CD14-positive monocyte (primary cell): Measurements from ENCODE around the gene STK11. TPM values are rescaled to one million over a fixed set of nuclear protein-coding genes. Genes with fewer than 3 reads are reported as not detected.

ENCODE experiments used
- DNase-seq, 3 donors: peaks; one replicate each; pipeline ENCODE4 v3.0.0-alpha.2; 2011 to 2022
- H2AFZ ChIP-seq: 2 replicates; pipeline ENCODE4 v1.6.0; 2012; ENCODE audit warnings: mild to moderate bottlenecking, low read depth, low read length, inconsistent platforms; ENCODE audit not compliant: insufficient read depth, poor library complexity, severe bottlenecking
- H3K27ac ChIP-seq, 2 donors: 1 replicate in 1 of 2; 2 replicates in 1 of 2; pipeline ENCODE4 v1.5.1; 2012 to 2013; ENCODE audit warnings: low read length in 2 of 2, control low read depth in 1 of 2, inconsistent platforms in 1 of 2, low read depth in 1 of 2, mild to moderate bottlenecking in 1 of 2
- H3K27me3 ChIP-seq, 2 donors: one replicate each; pipeline versions ENCODE4 v1.6.0 to v1.6.1; 2011 to 2013; ENCODE audit warnings: low read length in 2 of 2; ENCODE audit not compliant: control insufficient read depth in 2 of 2, insufficient read depth in 2 of 2
- H3K36me3 ChIP-seq, 2 donors: replicated peaks in 1 of 2; 1 replicate in 1 of 2; 2 replicates in 1 of 2; pipeline versions ENCODE4 v1.5.1 to v1.6.1; 2012 to 2013; ENCODE audit warnings: low read length in 2 of 2, control low read depth in 1 of 2, inconsistent platforms in 1 of 2, mild to moderate bottlenecking in 1 of 2; ENCODE audit not compliant: insufficient read depth in 2 of 2, control insufficient read depth in 1 of 2
- H3K4me1 ChIP-seq, 2 donors: 1 replicate in 1 of 2; 2 replicates in 1 of 2; pipeline versions ENCODE4 v1.5.1 to v1.6.1; 2012 to 2013; ENCODE audit warnings: low read length in 2 of 2, control low read depth in 1 of 2, inconsistent platforms in 1 of 2, mild to moderate bottlenecking in 1 of 2, moderate library complexity in 1 of 2; ENCODE audit not compliant: insufficient read depth in 2 of 2, control insufficient read depth in 1 of 2
- H3K4me2 ChIP-seq: replicated peaks from 2 replicates; pipeline ENCODE3; 2012; ENCODE audit warnings: low read length, moderate library complexity, mild to moderate bottlenecking; ENCODE audit not compliant: poor library complexity, severe bottlenecking; ENCODE audit errors: extremely low read depth
- H3K4me3 ChIP-seq, 3 experiments: fragments of 200-600 bp in 1 of 3; sonication (generic) in 1 of 3; replicated peaks in 1 of 3; 1 replicate in 2 of 3; 2 replicates in 1 of 3; pipeline ENCODE4 v1.5.1; 2011 to 2013; ENCODE audit warnings: low read length in 3 of 3, mild to moderate bottlenecking in 3 of 3, control low read depth in 2 of 3, low read depth in 2 of 3, inconsistent platforms in 1 of 3, moderate library complexity in 1 of 3
- H3K79me2 ChIP-seq: 2 replicates; pipeline ENCODE4 v1.6.0; 2012; ENCODE audit warnings: mild to moderate bottlenecking, control low read depth, inconsistent platforms, low read length, moderate library complexity; ENCODE audit not compliant: insufficient read depth
- H3K9ac ChIP-seq: 2 replicates; pipeline ENCODE4 v1.6.0; 2017; ENCODE audit warnings: low read length, mild to moderate bottlenecking; ENCODE audit not compliant: insufficient read depth, poor library complexity, severe bottlenecking
- H3K9me3 ChIP-seq, 2 donors: replicated peaks in 1 of 2; 1 replicate in 1 of 2; 2 replicates in 1 of 2; pipeline versions ENCODE4 v1.5.1 to v1.6.1; 2012 to 2013; ENCODE audit warnings: low read length in 2 of 2, control low read depth in 1 of 2; ENCODE audit not compliant: control insufficient read depth in 1 of 2, insufficient read depth in 1 of 2
- H4K20me1 ChIP-seq: 2 replicates; pipeline ENCODE4 v1.6.0; 2012; ENCODE audit warnings: mild to moderate bottlenecking, low read length, control low read depth, moderate library complexity; ENCODE audit not compliant: insufficient read depth
- H3K27ac Mint-ChIP-seq, 7 donors: one replicate each; pipeline ENCODE4 v1.8.0; 2020; ENCODE audit warnings: mild to moderate bottlenecking in 7 of 7, mixed read lengths in 7 of 7, moderate library complexity in 6 of 7, inconsistent platforms in 2 of 7
- H3K27me3 Mint-ChIP-seq, 3 donors: one replicate each; pipeline ENCODE4 v1.8.0; 2021 to 2022; ENCODE audit warnings: low read depth in 3 of 3, mild to moderate bottlenecking in 3 of 3, mixed read lengths in 3 of 3, moderate library complexity in 3 of 3, inconsistent platforms in 1 of 3
- H3K36me3 Mint-ChIP-seq, 2 donors: one replicate each; pipeline ENCODE4 v1.8.0; 2020; ENCODE audit warnings: mixed read lengths in 2 of 2, inconsistent platforms in 1 of 2, mild to moderate bottlenecking in 1 of 2
- H3K4me1 Mint-ChIP-seq: one replicate; pipeline ENCODE4 v1.8.0; 2020; ENCODE audit warnings: mild to moderate bottlenecking, mixed read lengths
- H3K4me3 Mint-ChIP-seq, 2 donors: one replicate each; pipeline ENCODE4 v1.8.0; 2020; ENCODE audit warnings: mild to moderate bottlenecking in 2 of 2, mixed read lengths in 2 of 2, moderate library complexity in 1 of 2
- H3K9me3 Mint-ChIP-seq, 7 donors: one replicate each; pipeline ENCODE4 v1.8.0; 2020 to 2022; ENCODE audit warnings: mixed read lengths in 7 of 7, mild to moderate bottlenecking in 6 of 7, moderate library complexity in 6 of 7, inconsistent platforms in 2 of 7
- WGBS: methylation state at CpG from one replicate; pipeline ENCODE4 v1.1.5; 2013; ENCODE audit warnings: missing lambda C conversion rate; ENCODE audit not compliant: insufficient coverage; 5-methylcytosine and 5-hydroxymethylcytosine counted together
- intact Hi-C, 2 donors: fragments of 100-400 bp; cut with micrococcal nuclease; formaldehyde crosslinking; loops; one replicate each; pipeline versions ENCODE4 v1.15.0 to v1.15.1; 2023
- polyA plus RNA-seq, 3 donors: library from polyadenylated mRNA; depleted of rRNA in 1 of 3; unstranded in 2 of 3; stranded (reverse) in 1 of 3; fragments of 300-500 nt in 2 of 3; fragments of >200 nt in 1 of 3; fragmentation: Illumina TruSeq in 2 of 3; gene quantifications; 1 replicate in 2 of 3; 2 replicates in 1 of 3; pipeline ENCODE4 v1.2.3, GENCODE V29; 2012 to 2021
- TF ChIP-seq, protein P1 (sequence below): fragments of 200-600 bp; IDR thresholded peaks from one replicate; pipeline ENCODE4 v1.8.0; 2022; ENCODE audit warnings: antibody characterized with exemption, mild to moderate bottlenecking

STK11 gene
- polyA plus RNA-seq, 3 donors, result 6.2 to 72.1 (median 15.4) TPM

DNA sequence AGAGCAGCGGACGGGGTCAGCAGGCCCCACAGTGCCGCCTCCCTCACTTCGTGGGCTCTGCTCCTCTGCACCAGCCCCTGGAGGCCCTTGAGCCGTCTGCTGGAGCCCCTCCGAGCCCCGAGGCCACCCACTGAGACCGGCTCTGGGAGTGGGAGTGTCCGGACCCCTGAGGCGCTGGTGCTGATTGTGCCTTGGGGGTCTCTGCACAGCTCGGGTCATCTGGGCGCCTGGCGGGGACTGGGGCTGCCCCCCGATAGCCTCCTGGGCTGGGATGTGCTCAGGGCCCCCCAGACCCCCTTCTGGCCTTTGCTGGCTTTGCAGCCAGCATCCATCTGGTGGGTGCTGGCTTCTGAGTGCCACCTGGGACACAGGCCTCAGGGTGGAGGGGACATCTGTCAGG lies 16.8 kb downstream of the STK11 start:
- intact Hi-C loops, result no loop called here
- H3K4me3 ChIP-seq, result no peak overlapping the region
- H3K4me2 ChIP-seq, result no peak overlapping the region
- no peaks in the 10 kb centered on the region for H3K9me3 ChIP-seq
- H3K27ac Mint-ChIP-seq, result peak overlapping the region in 2 of 7 donors; percentile 33 to 76
- H3K27me3 Mint-ChIP-seq, result peaks cover 0 to 2% (median 0%) of the 10 kb centered on the region in 3 donors
- peaks cover 53 to 73% of the 10 kb centered on the region in 2 donors for H3K36me3 ChIP-seq
- H2AFZ ChIP-seq, result no peak overlapping the region
- H3K27ac ChIP-seq, result no peak overlapping the region
- peaks cover 87% of the 10 kb centered on the region for H4K20me1 ChIP-seq
- no peaks in the 10 kb centered on the region for H3K4me1 ChIP-seq
- H3K36me3 Mint-ChIP-seq, result peaks cover 16 to 43% of the 10 kb centered on the region in 2 donors
- TF ChIP-seq, protein P1, sequence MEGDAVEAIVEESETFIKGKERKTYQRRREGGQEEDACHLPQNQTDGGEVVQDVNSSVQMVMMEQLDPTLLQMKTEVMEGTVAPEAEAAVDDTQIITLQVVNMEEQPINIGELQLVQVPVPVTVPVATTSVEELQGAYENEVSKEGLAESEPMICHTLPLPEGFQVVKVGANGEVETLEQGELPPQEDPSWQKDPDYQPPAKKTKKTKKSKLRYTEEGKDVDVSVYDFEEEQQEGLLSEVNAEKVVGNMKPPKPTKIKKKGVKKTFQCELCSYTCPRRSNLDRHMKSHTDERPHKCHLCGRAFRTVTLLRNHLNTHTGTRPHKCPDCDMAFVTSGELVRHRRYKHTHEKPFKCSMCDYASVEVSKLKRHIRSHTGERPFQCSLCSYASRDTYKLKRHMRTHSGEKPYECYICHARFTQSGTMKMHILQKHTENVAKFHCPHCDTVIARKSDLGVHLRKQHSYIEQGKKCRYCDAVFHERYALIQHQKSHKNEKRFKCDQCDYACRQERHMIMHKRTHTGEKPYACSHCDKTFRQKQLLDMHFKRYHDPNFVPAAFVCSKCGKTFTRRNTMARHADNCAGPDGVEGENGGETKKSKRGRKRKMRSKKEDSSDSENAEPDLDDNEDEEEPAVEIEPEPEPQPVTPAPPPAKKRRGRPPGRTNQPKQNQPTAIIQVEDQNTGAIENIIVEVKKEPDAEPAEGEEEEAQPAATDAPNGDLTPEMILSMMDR, result no peak
- peaks cover 18% of the 10 kb centered on the region for H3K79me2 ChIP-seq
- no peaks in the 10 kb centered on the region for H3K27me3 ChIP-seq
- WGBS, result 97% methylated on average over 14 of the region's 14 CpGs
- DNase-seq, result no peak
- H3K9ac ChIP-seq, result no peak overlapping the region
- no peak overlapping the region for H3K4me3 Mint-ChIP-seq
- peaks cover 0 to 4% (median 0%) of the 10 kb centered on the region in 7 donors for H3K9me3 Mint-ChIP-seq
- no peaks in the 10 kb centered on the region for H3K4me1 Mint-ChIP-seq

DNA sequence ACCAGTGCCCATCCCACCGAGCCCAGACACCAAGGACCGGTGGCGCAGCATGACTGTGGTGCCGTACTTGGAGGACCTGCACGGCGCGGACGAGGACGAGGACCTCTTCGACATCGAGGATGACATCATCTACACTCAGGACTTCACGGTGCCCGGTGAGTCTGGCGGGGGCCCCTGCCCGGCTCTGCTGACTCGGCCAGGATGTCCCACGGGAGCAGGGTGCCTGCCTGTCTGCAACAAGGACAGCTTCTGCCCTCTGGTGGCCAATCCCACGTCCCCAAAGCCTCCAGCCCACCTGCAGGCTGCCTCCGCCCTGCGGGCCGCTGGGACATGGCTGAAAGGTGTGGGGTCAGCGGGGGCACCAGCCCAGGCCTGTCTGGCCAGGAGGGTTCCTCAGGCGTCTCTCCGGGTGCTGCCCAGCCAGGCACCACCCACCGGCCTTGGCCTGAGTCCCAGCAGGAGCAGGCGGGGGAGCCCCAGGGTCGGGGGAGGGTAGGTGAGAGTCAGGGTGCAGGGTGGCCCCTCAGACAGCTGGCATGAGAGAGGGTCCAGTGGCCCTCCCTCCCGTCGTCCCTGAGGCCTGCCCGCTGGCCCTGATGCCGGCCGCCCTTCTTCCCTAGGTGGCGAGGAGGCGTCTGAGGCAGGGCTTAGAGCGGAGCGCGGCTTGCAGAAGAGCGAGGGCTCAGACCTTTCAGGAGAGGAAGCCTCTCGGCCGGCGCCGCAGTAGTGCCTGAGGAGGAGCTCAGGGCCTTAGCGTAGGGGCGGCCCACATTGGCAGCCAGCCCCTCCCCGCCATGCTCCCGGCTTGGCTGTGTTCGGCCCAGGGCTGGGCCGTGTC lies 17.7 kb downstream of the STK11 start:
- peaks cover 17 to 40% of the 10 kb centered on the region in 2 donors for H3K36me3 Mint-ChIP-seq
- no peaks in the 10 kb centered on the region for H3K4me1 Mint-ChIP-seq
- no peak for DNase-seq
- Histone ChIP-seq H3K27me3 (no peaks in the 10 kb centered on the region), H3K9me3 (no peaks in the 10 kb centered on the region), H3K27ac (no peak overlapping the region), H3K79me2 (peaks cover 9% of the 10 kb centered on the region), H3K9ac (no peak overlapping the region), H3K4me2 (no peak overlapping the region), H4K20me1 (peaks cover 79% of the 10 kb centered on the region), H3K36me3 (peaks cover 53 to 80% of the 10 kb centered on the region in 2 donors), H3K4me1 (no peaks in the 10 kb centered on the region), H2AFZ (no peak overlapping the region), H3K4me3 (no peak overlapping the region)
- H3K27me3 Mint-ChIP-seq, result peaks cover 0 to 2% (median 0%) of the 10 kb centered on the region in 3 donors
- peak overlapping the region in 2 of 7 donors; percentile 33 to 35 for H3K27ac Mint-ChIP-seq
- H3K9me3 Mint-ChIP-seq, result peaks cover 0 to 9% (median 2%) of the 10 kb centered on the region in 7 donors
- 93% methylated on average over 39 of the region's 48 CpGs for WGBS
- no peak overlapping the region for H3K4me3 Mint-ChIP-seq
- TF ChIP-seq, protein P1, result peak; percentile 56
- intact Hi-C loops, result no loop called here
